GM19351 (cell line): ENCODE results near the gene DESI1.
"Not testable (repeated sequence)": the region's sequence is repeated elsewhere in the genome, so short reads cannot be mapped to it uniquely, and the experiment has no call there.

Source experiments
- ATAC-seq: cut with Tn5 transposase; IDR thresholded peaks from one replicate; pipeline ENCODE4 v1.9.1; 2021; ENCODE audit warnings: mild to moderate bottlenecking, moderate library complexity; ENCODE audit not compliant: unreplicated experiment

DESI1 gene

GRCh38 chr22:41636467-41636866 lies 15.6 kb upstream of the DESI1 start:
- ATAC-seq = no peak

GRCh38 chr22:41634610-41635009 lies 13.8 kb upstream of the DESI1 start:
- not testable (repeated sequence) for ATAC-seq

DNA sequence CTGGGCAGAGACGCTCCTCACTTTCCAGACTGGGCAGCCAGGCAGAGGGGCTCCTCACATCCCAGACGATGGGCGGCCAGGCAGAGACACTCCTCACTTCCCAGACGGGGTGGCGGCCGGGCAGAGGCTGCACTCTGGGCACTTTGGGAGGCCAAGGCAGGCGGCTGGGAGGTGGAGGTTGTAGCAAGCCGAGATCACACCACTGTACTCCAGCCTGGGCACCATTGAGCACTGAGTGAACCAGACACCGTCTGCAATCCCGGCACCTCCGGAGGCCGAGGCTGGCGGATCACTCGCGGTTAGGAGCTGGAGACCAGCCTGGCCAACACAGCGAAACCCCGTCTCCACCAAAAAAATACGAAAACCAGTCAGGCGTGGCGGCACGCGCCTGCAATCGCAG lies 10.8 kb upstream of the DESI1 start:
- not testable (repeated sequence) for ATAC-seq

- ATAC-seq = not testable (repeated sequence)
Measured at GRCh38 chr22:41631115-41631514, 10.3 kb upstream of the DESI1 start.

DNA sequence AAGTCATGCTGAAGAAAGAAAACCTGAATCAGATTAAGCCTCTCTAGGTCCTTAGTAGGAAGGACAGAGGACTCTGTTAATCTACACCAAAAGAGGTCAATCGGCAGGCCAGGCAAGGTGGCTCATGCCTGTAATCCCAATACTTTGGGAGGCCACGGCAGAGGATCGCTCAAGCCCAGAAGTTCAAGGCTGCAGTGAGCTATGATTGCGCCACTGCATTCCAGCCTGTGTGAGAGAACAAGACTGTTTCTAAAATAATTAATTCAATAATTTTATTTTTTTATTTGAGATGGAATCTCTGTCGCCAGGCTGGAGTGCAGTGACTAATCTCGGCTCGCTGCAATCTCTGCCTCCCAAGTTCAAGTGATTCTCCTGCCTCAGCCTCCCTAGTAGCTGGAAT lies 4.7 kb upstream of the DESI1 start:
- no peak for ATAC-seq

DNA sequence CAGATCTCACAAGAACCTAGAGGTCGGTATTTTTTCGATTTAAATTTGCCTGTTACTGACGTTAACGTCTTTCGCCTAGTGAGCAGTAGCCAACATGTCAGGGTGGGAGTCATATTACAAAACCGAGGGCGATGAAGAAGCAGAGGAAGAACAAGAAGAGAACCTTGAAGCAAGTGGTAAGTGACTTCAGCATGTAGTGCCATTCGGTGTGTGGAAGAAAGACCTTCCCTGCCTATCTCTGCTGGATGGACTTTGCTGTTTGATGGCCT lies 1.0 kb upstream of the DESI1 start:
- no peak for ATAC-seq

GRCh38 chr22:41621099-41621910 lies 462 bp upstream of the DESI1 start, which contains the start of gene XRCC6:
XRCC6 (plus strand) TSS chr22:41621295; CDS start chr22:41622005, 710 bp downstream.
- ATAC-seq = peak; percentile 81

DNA sequence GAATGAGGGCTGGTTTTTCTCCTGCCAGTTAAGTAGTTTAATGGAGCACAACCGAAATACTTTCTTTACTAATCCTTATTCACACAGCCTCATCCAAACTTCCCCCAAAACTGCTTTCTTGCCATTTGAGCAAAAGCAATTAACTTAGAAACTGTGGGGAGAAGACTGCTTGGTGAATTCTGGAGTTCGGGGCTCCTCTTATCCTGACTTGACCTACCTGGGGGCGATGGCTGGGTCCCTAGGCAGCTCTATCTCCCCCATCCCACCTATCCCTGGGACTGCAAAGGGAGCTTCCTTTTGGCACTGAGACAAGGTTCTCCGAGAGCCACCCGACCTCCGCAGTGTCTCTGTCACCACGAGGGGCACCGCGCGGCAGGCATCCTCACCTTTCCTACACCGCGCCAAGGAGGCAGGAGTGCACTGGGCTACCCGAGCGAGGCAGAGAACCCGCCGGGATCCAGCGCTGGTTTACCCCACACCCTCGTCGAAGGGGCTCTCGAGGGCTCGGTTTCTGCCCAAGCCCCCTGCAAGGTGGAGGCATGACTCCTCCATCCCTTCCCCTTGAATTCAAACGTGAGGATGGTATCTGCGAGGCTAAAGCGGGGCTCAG lies 759 bp downstream of the DESI1 start:
- no peak for ATAC-seq

DNA sequence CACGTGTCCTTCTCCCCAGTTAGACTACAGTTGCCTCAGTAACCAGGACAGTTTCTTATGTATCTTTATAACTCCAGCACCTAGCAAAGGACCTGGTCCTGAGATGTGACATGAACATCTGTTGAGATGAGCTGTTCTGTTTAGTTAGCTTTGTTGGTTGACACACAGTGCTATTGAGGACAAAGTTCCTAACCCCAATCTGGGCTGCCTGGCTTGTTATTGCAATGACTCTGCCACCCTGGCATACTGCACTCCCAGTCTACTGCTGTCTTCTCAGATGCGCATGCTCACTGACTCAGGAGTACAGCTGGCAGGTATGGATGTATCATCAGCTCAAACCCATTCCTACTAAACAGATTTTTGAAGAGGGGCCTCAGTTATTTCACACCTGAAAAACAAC lies 7.4 kb downstream of the DESI1 start:
- no peak for ATAC-seq

DNA sequence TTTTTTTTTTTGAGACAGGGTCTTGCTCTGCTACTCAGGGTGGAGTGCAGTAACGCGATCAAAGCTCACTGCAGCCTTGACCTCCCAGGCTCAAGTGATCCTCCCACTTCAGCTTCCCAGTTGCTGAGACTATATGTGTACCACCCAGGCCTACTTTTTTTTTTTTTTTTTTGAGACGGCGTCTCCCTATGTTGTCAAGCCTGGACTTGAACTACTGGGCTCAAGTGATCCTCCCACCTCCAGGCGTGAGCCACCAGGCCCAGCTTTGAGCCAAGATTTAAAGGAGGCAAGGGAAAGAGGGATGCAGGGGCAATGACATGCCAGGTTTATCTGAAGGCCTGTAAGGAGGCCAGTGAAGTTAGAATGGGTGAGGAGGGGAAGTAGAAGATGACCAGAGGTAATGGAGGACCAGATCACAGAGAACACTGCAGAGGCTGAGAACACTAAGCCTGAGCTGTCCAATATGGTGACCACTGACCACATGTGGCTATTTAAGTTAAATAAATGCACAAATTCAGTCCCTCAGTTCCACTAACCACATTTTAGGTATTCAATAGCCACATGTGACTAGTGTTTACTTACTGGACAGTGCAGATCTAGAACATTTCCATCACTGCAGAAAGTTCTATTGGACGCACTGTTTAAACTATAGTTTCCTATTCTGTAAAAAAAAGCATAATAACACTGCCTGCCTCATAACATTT lies 8.1 kb downstream of the DESI1 start:
- no peak for ATAC-seq

DNA sequence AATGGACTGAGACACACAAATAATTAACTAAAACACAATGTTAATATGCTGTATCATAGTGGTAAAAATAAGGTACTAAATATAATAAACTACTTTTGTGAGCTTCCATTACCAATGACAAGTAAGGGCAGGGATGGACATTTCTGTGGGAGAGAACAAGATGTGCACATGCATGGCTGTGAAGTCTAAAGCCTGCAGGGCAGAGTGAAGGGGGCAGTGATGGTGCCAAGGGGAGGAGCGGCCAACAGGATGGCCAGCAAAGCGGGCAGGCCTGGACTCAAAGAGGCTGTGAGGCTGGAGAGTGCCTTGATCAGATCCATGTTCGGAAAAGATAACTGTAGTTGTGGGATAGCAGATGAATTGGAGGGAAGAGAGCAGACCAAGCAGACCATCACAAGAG lies 12.5 kb downstream of the DESI1 start:
- no peak for ATAC-seq

GRCh38 chr22:41603873-41604332 lies 16.9 kb downstream of the DESI1 start:
- ATAC-seq = peak; percentile 78

GRCh38 chr22:41600976-41601375 lies 19.9 kb downstream of the DESI1 start:
- ATAC-seq = no peak

DNA sequence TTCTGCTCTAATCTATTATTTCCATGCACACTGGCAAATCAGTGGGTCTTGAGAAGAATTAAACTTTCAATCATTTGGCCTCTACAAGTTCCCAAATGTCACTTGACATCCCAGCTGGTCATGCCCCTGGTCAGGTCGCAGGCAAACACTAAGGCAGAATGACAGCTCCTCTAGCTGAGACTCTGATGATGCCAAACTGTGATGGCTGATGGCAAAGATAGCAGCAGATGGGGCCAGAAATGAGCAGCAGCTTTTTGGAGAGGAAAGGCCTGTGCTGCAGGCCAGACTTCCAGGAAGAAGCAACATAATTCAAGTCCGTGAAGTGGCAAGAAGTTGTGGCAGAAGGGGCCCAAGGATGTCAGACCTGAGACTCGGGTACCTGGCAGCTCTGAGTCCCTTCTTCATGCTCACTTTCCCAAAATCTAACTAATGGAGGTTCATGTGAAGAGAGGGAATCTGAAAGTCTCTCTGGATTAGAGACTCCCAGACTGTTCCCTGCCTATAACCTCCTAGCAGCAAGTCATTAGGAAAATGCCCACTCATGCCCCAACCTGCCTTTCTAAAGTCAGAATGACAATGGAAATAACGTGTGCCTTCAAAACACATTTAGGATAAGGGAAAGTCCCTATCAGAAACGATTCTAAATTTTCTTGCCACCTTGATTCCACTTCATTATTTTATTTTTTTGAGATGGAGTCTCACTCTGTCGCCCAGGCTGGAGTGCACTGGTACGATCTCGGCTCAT lies 21.8 kb downstream of the DESI1 start:
- ATAC-seq = no peak

GRCh38 chr22:41598081-41598480 lies 22.8 kb downstream of the DESI1 start:
- no peak for ATAC-seq

DNA sequence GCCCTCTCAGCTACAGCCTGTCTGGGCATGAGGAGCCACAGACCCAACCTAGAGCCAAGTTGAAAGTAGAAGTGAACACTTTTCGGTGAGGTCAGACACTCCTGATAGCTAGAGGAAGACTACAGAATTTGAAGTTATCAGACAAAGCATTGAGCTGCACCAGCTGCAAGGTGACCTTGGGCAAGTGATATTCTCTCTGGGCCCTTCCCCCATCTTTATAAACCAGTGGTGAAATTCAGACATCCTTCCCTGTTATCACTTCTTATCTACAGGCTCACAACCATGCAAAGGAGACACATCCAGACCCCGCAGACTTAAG lies 23.2 kb downstream of the DESI1 start:
- ATAC-seq = no peak

- ATAC-seq = no peak
Measured at GRCh38 chr22:41596776-41597634, 23.8 kb downstream of the DESI1 start.

DNA sequence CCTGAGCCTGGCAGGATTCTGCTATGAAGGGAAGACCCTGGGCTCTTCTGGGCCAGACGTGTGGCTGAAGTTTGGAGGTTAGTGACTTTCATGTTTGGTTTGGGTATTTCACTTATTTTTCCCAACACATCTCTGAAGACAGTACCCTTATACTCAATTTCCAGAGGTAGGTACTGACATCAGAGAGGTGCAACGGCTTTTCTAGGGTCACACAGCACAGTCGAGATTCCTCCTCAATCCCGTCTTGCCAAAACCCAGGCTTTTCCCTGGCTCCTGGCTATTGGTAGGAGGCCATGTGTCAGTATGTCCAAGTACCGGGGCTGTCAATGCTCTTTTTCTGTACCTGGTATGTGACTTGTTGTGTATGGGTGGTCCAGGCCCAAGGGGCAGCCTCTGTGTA lies 25.1 kb downstream of the DESI1 start:
- ATAC-seq = no peak

- not testable (repeated sequence) for ATAC-seq
Measured at GRCh38 chr22:41593336-41593960, 27.4 kb downstream of the DESI1 start.
